Tibial artery (tissue), 4 donors: ENCODE measurements around the gene ITIH3.

Source experiments
- DNase-seq, 2 donors: peaks; one replicate each; pipeline ENCODE4 v3.0.0-alpha.2; 2019
- H3K27ac ChIP-seq, 2 donors: fragments of 200-600 bp; sonication (generic) in 1 of 2; 1 replicate in 1 of 2; 2 replicates in 1 of 2; pipeline ENCODE4 v1.5.1; 2018 to 2019; ENCODE audit warnings: mild to moderate bottlenecking in 1 of 2
- H3K27me3 ChIP-seq, 2 donors: fragments of 200-600 bp; sonication (generic) in 1 of 2; one replicate each; pipeline versions ENCODE4 v1.5.1 to v1.6.0; 2016 to 2019
- H3K36me3 ChIP-seq, 3 donors: fragments of 200-600 bp; sonication (generic) in 2 of 3; one replicate each; pipeline ENCODE4 v1.5.1; 2016 to 2019; ENCODE audit warnings: mild to moderate bottlenecking in 2 of 3
- H3K4me1 ChIP-seq, 4 donors: fragments of 200-600 bp; sonication (generic) in 2 of 4; 1 replicate in 3 of 4; 2 replicates in 1 of 4; pipeline ENCODE4 v1.5.1; 2016 to 2019
- H3K4me3 ChIP-seq, 2 donors: fragments of 200-600 bp; sonication (generic) in 1 of 2; 1 replicate in 1 of 2; 2 replicates in 1 of 2; pipeline ENCODE4 v1.5.1; 2018 to 2019; ENCODE audit warnings: mild to moderate bottlenecking in 2 of 2
- H3K9me3 ChIP-seq, 3 donors: fragments of 200-600 bp; sonication (generic) in 1 of 3; one replicate each; pipeline ENCODE4 v1.5.1; 2016 to 2019
- CTCF ChIP-seq, 2 experiments: fragments of 200-600 bp in 1 of 2; fragments of 450-650 bp in 1 of 2; IDR thresholded peaks; one replicate each; pipeline ENCODE4 v1.5.1; 2017 to 2019; ENCODE audit warnings: antibody characterized with exemption in 2 of 2, mild to moderate bottlenecking in 1 of 2, moderate library complexity in 1 of 2
- intact Hi-C: fragments of 100-400 bp; cut with DNase I; formaldehyde crosslinking; loops from one replicate; pipeline ENCODE4 v1.15.0; 2023; ENCODE audit warnings: low total_unique reads

The ITIH3 gene

GRCh38 chr3:52831500-52832301 is 37.1 kb downstream of the ITIH3 start:
- Histone ChIP-seq H3K9me3 (no peaks in the 10 kb centered on the region), H3K4me1 (peaks cover 0 to 91% (median 65%) of the 10 kb centered on the region in 4 donors), H3K36me3 (peaks cover 8 to 34% (median 12%) of the 10 kb centered on the region in 3 donors), H3K27me3 (no peaks in the 10 kb centered on the region), H3K4me3 (peak overlapping the region; percentile 58), H3K27ac (peak overlapping the region; percentile 90 to 92)
- no peak for TF ChIP-seq CTCF (IDR thresholded peaks at IDR 0.05)
- intact Hi-C loops = loop anchor here (2.0 kb wide), 1 partner anchor 61 kb away; no protein-coding TSS in a partner anchor
- peak; percentile 85 to 96 for DNase-seq

GRCh38 chr3:52833202-52833601 is 38.6 kb downstream of the ITIH3 start:
- no peaks in the 10 kb centered on the region for H3K27me3 ChIP-seq
- peaks cover 0 to 89% (median 67%) of the 10 kb centered on the region in 4 donors for H3K4me1 ChIP-seq
- no peak for DNase-seq
- H3K9me3 ChIP-seq = no peaks in the 10 kb centered on the region
- TF ChIP-seq CTCF (IDR thresholded peaks at IDR 0.05) = no peak
- H3K27ac ChIP-seq = peak overlapping the region; percentile 90 to 92
- peak overlapping the region; percentile 58 for H3K4me3 ChIP-seq
- intact Hi-C loops = loop anchor here (2.0 kb wide), 1 partner anchor 60 kb away; no protein-coding TSS in a partner anchor
- peaks cover 5 to 24% (median 8%) of the 10 kb centered on the region in 3 donors for H3K36me3 ChIP-seq

GRCh38 chr3:52834871-52835501 is 40.4 kb downstream of the ITIH3 start, which contains the start of gene MUSTN1:
TSS of gene MUSTN1 (minus strand) at chr3:52835019. CDS start at chr3:52834948, 71 bp downstream.
- Histone ChIP-seq H3K27ac (peak within 1 kb of the TSS; percentile 90 to 92), H3K4me3 (peak within 1 kb of the TSS; percentile 58)
- intact Hi-C loops = no loop called here

GRCh38 chr3:52835766-52836470 is 41.3 kb downstream of the ITIH3 start:
- Histone ChIP-seq H3K4me1 (peaks cover 0 to 64% (median 46%) of the 10 kb centered on the region in 4 donors), H3K9me3 (no peaks in the 10 kb centered on the region), H3K27me3 (no peaks in the 10 kb centered on the region), H3K27ac (peak overlapping the region; percentile 90 to 92), H3K4me3 (peak overlapping the region; percentile 58), H3K36me3 (peaks cover 5 to 42% (median 13%) of the 10 kb centered on the region in 3 donors)
- intact Hi-C loops = no loop called here
- DNase-seq = no peak
- TF ChIP-seq CTCF (IDR thresholded peaks at IDR 0.05) = no peak

More at GRCh38 chr3:52834871-52835501, 40.4 kb downstream of the ITIH3 start, which contains the start of gene MUSTN1:
- Histone ChIP-seq H3K9me3 (no peaks in the 10 kb centered on the region), H3K27me3 (no peaks in the 10 kb centered on the region), H3K36me3 (peaks cover 5 to 33% (median 9%) of the 10 kb centered on the region in 3 donors), H3K4me1 (peaks cover 0 to 71% (median 55%) of the 10 kb centered on the region in 4 donors)
- DNase-seq = peak; percentile 77 to 91
- TF ChIP-seq CTCF (IDR thresholded peaks at IDR 0.05) = no peak

GRCh38 chr3:52836471-52836845 is 41.9 kb downstream of the ITIH3 start:
- no peak for DNase-seq
- no peak for TF ChIP-seq CTCF (IDR thresholded peaks at IDR 0.05)
- peak overlapping the region; percentile 90 to 92 for H3K27ac ChIP-seq
- no peak overlapping the region for H3K4me3 ChIP-seq
- intact Hi-C loops = no loop called here
- H3K27me3 ChIP-seq = no peaks in the 10 kb centered on the region
- H3K9me3 ChIP-seq = no peaks in the 10 kb centered on the region
- H3K36me3 ChIP-seq = peaks cover 5 to 47% (median 13%) of the 10 kb centered on the region in 3 donors
- H3K4me1 ChIP-seq = peaks cover 0 to 64% (median 43%) of the 10 kb centered on the region in 4 donors
